Measurements from ENCODE around the gene PTPRN2.

- no peak for TF ChIP-seq SP1 (IDR thresholded peaks at IDR 0.05)
- no peak for TF ChIP-seq TARDBP (IDR thresholded peaks at IDR 0.05)
- TF ChIP-seq HDGF (IDR thresholded peaks at IDR 0.05; ENCODE audit: borderline replicate concordance) = no peak
- no peak for TF ChIP-seq SUZ12 (IDR thresholded peaks at IDR 0.05)
- no peak for TF ChIP-seq FOXA1 (IDR thresholded peaks at IDR 0.05)
- TF ChIP-seq FOXM1 (IDR thresholded peaks at IDR 0.05; ENCODE audit: borderline replicate concordance) = no peak
- TF ChIP-seq CTBP1 (IDR thresholded peaks at IDR 0.05; ENCODE audit: borderline replicate concordance) = no peak
- TF ChIP-seq ARNT (IDR thresholded peaks at IDR 0.05) = no peak
- no peak for TF ChIP-seq L3MBTL2 (conservative IDR thresholded peaks at IDR 0.05)
- TF ChIP-seq ELF4 (IDR thresholded peaks at IDR 0.05) = no peak
- TF ChIP-seq BHLHE40 (IDR thresholded peaks at IDR 0.05; ENCODE audit: borderline replicate concordance) = no peak
- no peak for TF ChIP-seq ZNF384 (IDR thresholded peaks at IDR 0.05)
Measured at GRCh38 chr7:157687845-157688532, 899.6 kb downstream of the PTPRN2 start.
